ENCODE data around the gene PRSS50. TPM values are rescaled to one million over a fixed set of nuclear protein-coding genes. Genes with fewer than 3 reads are reported as not detected.
A peak's percentile ranks its signal among the peaks of the same experiment; 100 is the strongest.

PRSS50 gene
- total RNA-seq, 1 donor = not detected

- DNase-seq (ENCODE audit: low read depth) = peak; percentile 18
- TF ChIP-seq CTCF (IDR thresholded peaks at IDR 0.05; ENCODE audit: insufficient read depth, low read length) = no peak
- no peak overlapping the region for H3K4me3 ChIP-seq (ENCODE audit: low read depth, low read length)
Measured at GRCh38 chr3:46690798-46691197, 26.9 kb downstream of the PRSS50 start.

- no peak overlapping the region for H3K4me3 ChIP-seq (ENCODE audit: low read depth, low read length)
- no peak for TF ChIP-seq CTCF (IDR thresholded peaks at IDR 0.05; ENCODE audit: insufficient read depth, low read length)
- DNase-seq (ENCODE audit: low read depth) = no peak
Measured at GRCh38 chr3:46685446-46685845, 32.2 kb downstream of the PRSS50 start.

- no peak for DNase-seq (ENCODE audit: low read depth)
- no peak overlapping the region for H3K4me3 ChIP-seq (ENCODE audit: low read depth, low read length)
Measured at GRCh38 chr3:46684891-46685290, 32.8 kb downstream of the PRSS50 start.

GRCh38 chr3:46682974-46683373, 34.7 kb downstream of the PRSS50 start:
- H3K4me3 ChIP-seq (ENCODE audit: low read depth, low read length) = no peak overlapping the region
- DNase-seq (ENCODE audit: low read depth) = no peak
- TF ChIP-seq CTCF (IDR thresholded peaks at IDR 0.05; ENCODE audit: insufficient read depth, low read length) = no peak

More at GRCh38 chr3:46684891-46685290, 32.8 kb downstream of the PRSS50 start:
- TF ChIP-seq CTCF (IDR thresholded peaks at IDR 0.05; ENCODE audit: insufficient read depth, low read length) = no peak

GRCh38 chr3:46681856-46682540, 35.7 kb downstream of the PRSS50 start:
- TF ChIP-seq CTCF (IDR thresholded peaks at IDR 0.05; ENCODE audit: insufficient read depth, low read length) = no peak
- no peak for DNase-seq (ENCODE audit: low read depth)
- no peak overlapping the region for H3K4me3 ChIP-seq (ENCODE audit: low read depth, low read length)

GRCh38 chr3:46681387-46681786, 36.3 kb downstream of the PRSS50 start:
- no peak for DNase-seq (ENCODE audit: low read depth)
- no peak overlapping the region for H3K4me3 ChIP-seq (ENCODE audit: low read depth, low read length)
- no peak for TF ChIP-seq CTCF (IDR thresholded peaks at IDR 0.05; ENCODE audit: insufficient read depth, low read length)

All from fibroblast of the aortic adventitia (primary cell).